HL-60 (cell line): ENCODE results near the gene MRPS34.
"Not testable (repeated sequence)": the region's sequence is repeated elsewhere in the genome, so short reads cannot be mapped to it uniquely, and the experiment has no call there.

Experiments
- DNase-seq, 2 experiments: peaks; one replicate each; pipeline ENCODE4 v3.0.0-alpha.2; 2010 to 2020; ENCODE audit warnings: low read depth in 1 of 2, low spot score in 1 of 2
- H3K27ac ChIP-seq: fragments of 250-450 bp; sonication (Bioruptor Pico); replicated peaks from 2 replicates; pipeline ENCODE4 v1.5.1; 2020; ENCODE audit warnings: mild to moderate bottlenecking, moderate library complexity
- H3K27me3 ChIP-seq: fragments of 250-450 bp; sonication (Bioruptor Pico); 2 replicates; pipeline ENCODE4 v1.5.1; 2021; ENCODE audit warnings: mild to moderate bottlenecking, moderate library complexity; ENCODE audit not compliant: insufficient read depth, poor library complexity, severe bottlenecking
- H3K4me3 ChIP-seq: replicated peaks from 2 replicates; pipeline ENCODE4 v1.5.1; 2011; ENCODE audit warnings: mild to moderate bottlenecking, control low read depth, low read length; ENCODE audit not compliant: insufficient read depth
- GABPA ChIP-seq: IDR thresholded peaks from 2 replicates; pipeline ENCODE4 v1.6.1; 2012; ENCODE audit warnings: low read depth
- POLR2AphosphoS5 ChIP-seq: IDR thresholded peaks from 2 replicates; pipeline ENCODE4 v1.6.1; 2012; ENCODE audit warnings: low read depth
- SPI1 ChIP-seq: IDR thresholded peaks from 2 replicates; pipeline ENCODE4 v1.6.1; 2012; ENCODE audit warnings: low read depth, mild to moderate bottlenecking, borderline replicate concordance
- TF ChIP-seq, protein P1 (sequence below): IDR thresholded peaks from 2 replicates; pipeline ENCODE4 v1.6.1; 2012; ENCODE audit warnings: low read depth; ENCODE audit not compliant: insufficient replicate concordance
- TF ChIP-seq, protein P2 (sequence below): IDR thresholded peaks from one replicate; pipeline ENCODE4 v1.5.1; 2011; ENCODE audit warnings: low read length, control low read depth, inconsistent platforms; ENCODE audit not compliant: insufficient read depth

The MRPS34 gene

DNA sequence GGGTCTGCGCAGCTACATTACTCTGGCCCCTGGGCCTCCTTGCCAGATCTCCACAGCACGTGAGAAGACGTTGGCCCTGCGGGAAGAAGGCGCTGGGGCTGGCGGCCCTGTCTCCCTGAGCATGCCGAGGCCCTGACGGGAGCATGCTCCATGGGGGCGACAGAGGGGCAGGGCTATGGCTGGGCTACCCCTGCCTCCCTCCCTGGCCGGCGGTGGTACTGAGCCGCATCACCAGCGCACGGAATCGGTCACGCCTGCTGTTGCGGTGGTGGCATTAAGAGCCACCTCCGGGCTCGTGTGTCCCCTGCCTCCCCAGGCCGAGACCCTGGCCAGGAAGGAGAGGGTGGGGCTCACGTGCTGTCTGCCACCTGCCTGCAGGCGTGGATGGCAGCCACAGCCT lies 38.8 kb downstream of the MRPS34 start:
- TF ChIP-seq SPI1 (no peak), POLR2AphosphoS5 (no peak), GABPA (no peak)
- TF ChIP-seq, protein P1, sequence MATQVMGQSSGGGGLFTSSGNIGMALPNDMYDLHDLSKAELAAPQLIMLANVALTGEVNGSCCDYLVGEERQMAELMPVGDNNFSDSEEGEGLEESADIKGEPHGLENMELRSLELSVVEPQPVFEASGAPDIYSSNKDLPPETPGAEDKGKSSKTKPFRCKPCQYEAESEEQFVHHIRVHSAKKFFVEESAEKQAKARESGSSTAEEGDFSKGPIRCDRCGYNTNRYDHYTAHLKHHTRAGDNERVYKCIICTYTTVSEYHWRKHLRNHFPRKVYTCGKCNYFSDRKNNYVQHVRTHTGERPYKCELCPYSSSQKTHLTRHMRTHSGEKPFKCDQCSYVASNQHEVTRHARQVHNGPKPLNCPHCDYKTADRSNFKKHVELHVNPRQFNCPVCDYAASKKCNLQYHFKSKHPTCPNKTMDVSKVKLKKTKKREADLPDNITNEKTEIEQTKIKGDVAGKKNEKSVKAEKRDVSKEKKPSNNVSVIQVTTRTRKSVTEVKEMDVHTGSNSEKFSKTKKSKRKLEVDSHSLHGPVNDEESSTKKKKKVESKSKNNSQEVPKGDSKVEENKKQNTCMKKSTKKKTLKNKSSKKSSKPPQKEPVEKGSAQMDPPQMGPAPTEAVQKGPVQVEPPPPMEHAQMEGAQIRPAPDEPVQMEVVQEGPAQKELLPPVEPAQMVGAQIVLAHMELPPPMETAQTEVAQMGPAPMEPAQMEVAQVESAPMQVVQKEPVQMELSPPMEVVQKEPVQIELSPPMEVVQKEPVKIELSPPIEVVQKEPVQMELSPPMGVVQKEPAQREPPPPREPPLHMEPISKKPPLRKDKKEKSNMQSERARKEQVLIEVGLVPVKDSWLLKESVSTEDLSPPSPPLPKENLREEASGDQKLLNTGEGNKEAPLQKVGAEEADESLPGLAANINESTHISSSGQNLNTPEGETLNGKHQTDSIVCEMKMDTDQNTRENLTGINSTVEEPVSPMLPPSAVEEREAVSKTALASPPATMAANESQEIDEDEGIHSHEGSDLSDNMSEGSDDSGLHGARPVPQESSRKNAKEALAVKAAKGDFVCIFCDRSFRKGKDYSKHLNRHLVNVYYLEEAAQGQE: no peak
- TF ChIP-seq, protein P2, sequence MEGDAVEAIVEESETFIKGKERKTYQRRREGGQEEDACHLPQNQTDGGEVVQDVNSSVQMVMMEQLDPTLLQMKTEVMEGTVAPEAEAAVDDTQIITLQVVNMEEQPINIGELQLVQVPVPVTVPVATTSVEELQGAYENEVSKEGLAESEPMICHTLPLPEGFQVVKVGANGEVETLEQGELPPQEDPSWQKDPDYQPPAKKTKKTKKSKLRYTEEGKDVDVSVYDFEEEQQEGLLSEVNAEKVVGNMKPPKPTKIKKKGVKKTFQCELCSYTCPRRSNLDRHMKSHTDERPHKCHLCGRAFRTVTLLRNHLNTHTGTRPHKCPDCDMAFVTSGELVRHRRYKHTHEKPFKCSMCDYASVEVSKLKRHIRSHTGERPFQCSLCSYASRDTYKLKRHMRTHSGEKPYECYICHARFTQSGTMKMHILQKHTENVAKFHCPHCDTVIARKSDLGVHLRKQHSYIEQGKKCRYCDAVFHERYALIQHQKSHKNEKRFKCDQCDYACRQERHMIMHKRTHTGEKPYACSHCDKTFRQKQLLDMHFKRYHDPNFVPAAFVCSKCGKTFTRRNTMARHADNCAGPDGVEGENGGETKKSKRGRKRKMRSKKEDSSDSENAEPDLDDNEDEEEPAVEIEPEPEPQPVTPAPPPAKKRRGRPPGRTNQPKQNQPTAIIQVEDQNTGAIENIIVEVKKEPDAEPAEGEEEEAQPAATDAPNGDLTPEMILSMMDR: no peak
- Histone ChIP-seq H3K27ac (no peak overlapping the region), H3K4me3 (no peak overlapping the region), H3K27me3 (no peaks in the 10 kb centered on the region)
- no peak for DNase-seq

DNA sequence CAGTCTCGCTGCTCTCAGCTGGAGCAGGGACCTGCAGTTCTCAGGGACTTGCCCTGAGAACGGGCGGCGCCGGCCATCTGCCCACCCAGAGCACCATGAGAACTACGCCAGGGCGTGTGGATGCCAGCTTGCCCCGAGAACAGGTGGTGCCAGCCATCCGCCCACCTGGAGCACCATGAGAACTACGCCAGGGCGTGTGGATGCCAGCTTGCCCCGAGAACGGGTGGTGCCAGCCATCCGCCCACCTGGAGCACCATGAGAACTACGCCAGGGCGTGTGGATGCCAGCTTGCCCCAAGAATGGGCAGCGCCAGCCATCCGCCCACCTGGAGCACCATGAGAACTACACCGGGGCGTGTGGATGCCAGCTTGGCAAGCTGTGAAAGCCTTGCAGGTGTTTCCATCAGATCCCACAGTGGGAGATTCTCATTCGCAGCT lies 40.4 kb downstream of the MRPS34 start:
- DNase-seq, H3K27me3 ChIP-seq, H3K27ac ChIP-seq, H3K4me3 ChIP-seq: not testable (repeated sequence)

DNA sequence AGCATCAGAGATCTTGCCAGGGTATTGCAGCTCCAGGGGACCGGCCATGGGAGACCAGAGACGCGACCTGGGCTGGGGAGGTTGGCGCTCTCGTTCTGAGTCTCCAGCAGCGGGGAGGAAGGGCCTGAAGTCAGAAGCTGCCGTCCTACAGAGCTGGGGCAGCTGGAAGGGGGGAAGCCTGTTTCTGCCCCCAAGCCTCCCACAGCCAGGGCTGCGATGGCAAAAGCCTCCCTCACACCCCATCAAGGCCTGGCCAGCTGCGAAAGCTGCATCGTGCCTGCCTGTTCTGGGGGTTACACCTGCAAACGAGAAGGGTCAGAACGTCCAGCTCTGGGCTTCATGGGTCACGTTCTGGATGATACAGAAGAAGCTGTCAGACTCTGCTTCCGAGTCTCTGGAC lies 40.9 kb downstream of the MRPS34 start:
- TF ChIP-seq POLR2AphosphoS5 (no peak), SPI1 (no peak), GABPA (no peak)
- TF ChIP-seq, protein P2: no peak
- TF ChIP-seq, protein P1: no peak
- Histone ChIP-seq H3K4me3 (no peak overlapping the region), H3K27me3 (no peaks in the 10 kb centered on the region), H3K27ac (no peak overlapping the region)
- no peak for DNase-seq

DNA sequence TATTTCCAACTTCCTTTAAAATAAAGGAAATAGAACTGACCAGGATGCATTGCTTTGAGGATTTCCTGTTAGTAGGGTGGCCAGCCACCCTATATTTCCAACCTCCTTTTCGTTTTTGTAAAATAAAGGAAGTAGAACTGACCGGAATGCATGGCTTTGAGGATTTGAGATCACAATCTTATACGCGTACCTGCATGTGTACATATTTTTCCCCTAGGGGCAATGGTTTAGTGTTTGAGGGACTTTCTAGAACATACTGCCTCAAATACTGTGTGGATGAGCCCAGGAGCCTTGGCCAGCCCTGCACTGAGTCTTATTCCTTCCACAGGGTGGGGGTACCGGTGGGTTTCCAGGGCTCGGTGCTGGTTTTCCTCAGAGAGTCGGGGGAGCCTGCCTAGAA lies 41.3 kb downstream of the MRPS34 start:
- DNase-seq: no peak
- Histone ChIP-seq H3K4me3 (no peak overlapping the region), H3K27me3 (no peaks in the 10 kb centered on the region), H3K27ac (no peak overlapping the region)
- TF ChIP-seq POLR2AphosphoS5: no peak
- TF ChIP-seq SPI1: no peak
- TF ChIP-seq, protein P2: no peak
- no peak for TF ChIP-seq GABPA
- TF ChIP-seq, protein P1: no peak
